ENCODE data around the gene CALML3. TPM values are rescaled to one million over a fixed set of nuclear protein-coding genes. Genes with fewer than 3 reads are reported as not detected.

The CALML3 gene
- total RNA-seq, 1 donor from 2014 or later, result not detected

Other genes with a start within 250 kb of the CALML3 start
- gene UCN3, start 160.0 kb upstream of the CALML3 start, total RNA-seq, result not detected in 2 replicates
- not detected in 2 replicates for gene TUBAL3, start 120.1 kb upstream of the CALML3 start, total RNA-seq
- gene NET1, start 112.4 kb upstream of the CALML3 start, total RNA-seq, result 31.5 and 43.5 TPM in 2 replicates
- not detected in 2 replicates for gene CALML5, start 25.4 kb upstream of the CALML3 start, total RNA-seq
- 4.7 and 4.8 TPM in 2 replicates for gene ASB13, start 141.6 kb downstream of the CALML3 start, total RNA-seq
- 76.2 and 87.2 TPM in 2 replicates for gene TASOR2, start 159.9 kb downstream of the CALML3 start, total RNA-seq